Ishikawa (cell line): ENCODE results near the gene AUTS2.

Source experiments
- CEBPB ChIP-seq: IDR thresholded peaks from 2 replicates; pipeline ENCODE4 v1.6.1; 2012
- CREB1 ChIP-seq: IDR thresholded peaks from 2 replicates; pipeline ENCODE4 v1.6.1; 2012; ENCODE audit warnings: low read depth
- EGR1 ChIP-seq: IDR thresholded peaks from 2 replicates; pipeline ENCODE4 v1.6.1; 2012
- EP300 ChIP-seq: IDR thresholded peaks from 2 replicates; pipeline ENCODE4 v1.6.1; 2012; ENCODE audit warnings: borderline replicate concordance
- FOXM1 ChIP-seq: IDR thresholded peaks from 2 replicates; pipeline ENCODE4 v1.6.1; 2012; ENCODE audit warnings: low read depth, borderline replicate concordance
- NFIC ChIP-seq: IDR thresholded peaks from 2 replicates; pipeline ENCODE4 v1.6.1; 2012
- RAD21 ChIP-seq: IDR thresholded peaks from 2 replicates; pipeline ENCODE4 v1.6.1; 2012; ENCODE audit warnings: low read depth
- TAF1 ChIP-seq: IDR thresholded peaks from 2 replicates; pipeline ENCODE4 v1.6.1; 2012; ENCODE audit warnings: low read depth, mild to moderate bottlenecking
- TCF12 ChIP-seq: IDR thresholded peaks from 2 replicates; pipeline ENCODE4 v1.6.1; 2012; ENCODE audit warnings: low read depth
- TEAD4 ChIP-seq: IDR thresholded peaks from 2 replicates; pipeline ENCODE4 v1.6.1; 2012
- YY1 ChIP-seq: IDR thresholded peaks from 2 replicates; pipeline ENCODE4 v1.6.1; 2012; ENCODE audit warnings: low read depth
- ZBTB7A ChIP-seq: IDR thresholded peaks from 2 replicates; pipeline ENCODE4 v1.6.1; 2012; ENCODE audit warnings: low read depth
- TF ChIP-seq, protein P1 (sequence below): IDR thresholded peaks from 2 replicates; pipeline ENCODE4 v1.6.1; 2012
- TF ChIP-seq, protein P2 (sequence below): IDR thresholded peaks from 2 replicates; pipeline ENCODE4 v1.6.1; 2012; ENCODE audit warnings: low read depth, mild to moderate bottlenecking
- TF ChIP-seq, protein P3 (sequence below): IDR thresholded peaks from 2 replicates; pipeline ENCODE4 v1.6.1; 2012

AUTS2 gene

DNA sequence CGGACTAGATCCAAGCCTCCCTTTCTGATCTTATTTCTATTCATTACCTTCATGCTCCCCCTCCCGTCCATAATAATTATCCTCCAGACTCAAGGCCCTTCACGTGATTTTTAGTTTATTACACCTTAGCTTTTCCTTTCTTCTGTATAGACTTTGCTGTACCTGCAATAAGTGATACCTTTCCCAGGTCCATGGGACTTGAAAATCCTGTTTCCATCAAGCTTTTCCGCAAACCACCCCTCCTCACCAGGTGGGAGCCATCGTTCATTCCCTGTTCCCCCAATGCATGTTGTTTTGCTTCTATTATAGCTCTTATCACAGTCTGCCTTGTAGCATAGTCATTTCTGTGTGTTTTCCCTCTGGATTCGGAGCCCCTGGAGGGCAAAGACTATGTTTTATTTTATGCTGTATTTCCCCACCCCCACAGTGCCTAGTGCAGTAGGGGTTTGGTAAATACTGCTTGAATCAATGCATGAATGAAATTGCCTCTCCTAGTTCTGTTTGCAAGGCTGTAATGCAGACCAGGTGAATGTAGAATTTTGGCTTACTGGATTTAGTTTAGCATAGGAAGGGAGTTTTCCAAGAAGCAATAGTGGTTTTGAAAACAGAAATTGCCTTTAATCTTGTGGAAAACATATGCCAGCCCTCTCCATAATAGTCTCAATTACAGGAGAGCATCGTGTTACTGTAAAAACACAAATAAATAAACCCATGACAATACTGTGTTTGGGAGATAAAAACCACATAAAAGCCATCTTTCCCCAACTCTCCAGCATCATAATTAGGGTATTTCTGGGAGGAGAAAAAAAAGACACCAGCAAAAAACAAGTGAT is 213.4 kb downstream of the AUTS2 start:
- TF ChIP-seq FOXM1 (no peak), EP300 (no peak), YY1 (no peak), CEBPB (no peak), CREB1 (no peak), ZBTB7A (no peak), TCF12 (no peak), TAF1 (no peak), NFIC (no peak), RAD21 (no peak)
- TF ChIP-seq, protein P1, sequence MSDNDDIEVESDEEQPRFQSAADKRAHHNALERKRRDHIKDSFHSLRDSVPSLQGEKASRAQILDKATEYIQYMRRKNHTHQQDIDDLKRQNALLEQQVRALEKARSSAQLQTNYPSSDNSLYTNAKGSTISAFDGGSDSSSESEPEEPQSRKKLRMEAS = no peak
- TF ChIP-seq, protein P2, sequence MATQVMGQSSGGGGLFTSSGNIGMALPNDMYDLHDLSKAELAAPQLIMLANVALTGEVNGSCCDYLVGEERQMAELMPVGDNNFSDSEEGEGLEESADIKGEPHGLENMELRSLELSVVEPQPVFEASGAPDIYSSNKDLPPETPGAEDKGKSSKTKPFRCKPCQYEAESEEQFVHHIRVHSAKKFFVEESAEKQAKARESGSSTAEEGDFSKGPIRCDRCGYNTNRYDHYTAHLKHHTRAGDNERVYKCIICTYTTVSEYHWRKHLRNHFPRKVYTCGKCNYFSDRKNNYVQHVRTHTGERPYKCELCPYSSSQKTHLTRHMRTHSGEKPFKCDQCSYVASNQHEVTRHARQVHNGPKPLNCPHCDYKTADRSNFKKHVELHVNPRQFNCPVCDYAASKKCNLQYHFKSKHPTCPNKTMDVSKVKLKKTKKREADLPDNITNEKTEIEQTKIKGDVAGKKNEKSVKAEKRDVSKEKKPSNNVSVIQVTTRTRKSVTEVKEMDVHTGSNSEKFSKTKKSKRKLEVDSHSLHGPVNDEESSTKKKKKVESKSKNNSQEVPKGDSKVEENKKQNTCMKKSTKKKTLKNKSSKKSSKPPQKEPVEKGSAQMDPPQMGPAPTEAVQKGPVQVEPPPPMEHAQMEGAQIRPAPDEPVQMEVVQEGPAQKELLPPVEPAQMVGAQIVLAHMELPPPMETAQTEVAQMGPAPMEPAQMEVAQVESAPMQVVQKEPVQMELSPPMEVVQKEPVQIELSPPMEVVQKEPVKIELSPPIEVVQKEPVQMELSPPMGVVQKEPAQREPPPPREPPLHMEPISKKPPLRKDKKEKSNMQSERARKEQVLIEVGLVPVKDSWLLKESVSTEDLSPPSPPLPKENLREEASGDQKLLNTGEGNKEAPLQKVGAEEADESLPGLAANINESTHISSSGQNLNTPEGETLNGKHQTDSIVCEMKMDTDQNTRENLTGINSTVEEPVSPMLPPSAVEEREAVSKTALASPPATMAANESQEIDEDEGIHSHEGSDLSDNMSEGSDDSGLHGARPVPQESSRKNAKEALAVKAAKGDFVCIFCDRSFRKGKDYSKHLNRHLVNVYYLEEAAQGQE = no peak

GRCh38 chr7:69812756-69813155 is 214.5 kb downstream of the AUTS2 start:
- TF ChIP-seq CEBPB (no peak), TAF1 (no peak), NFIC (no peak), FOXM1 (no peak), RAD21 (no peak), EGR1 (no peak), YY1 (no peak), CREB1 (no peak), TCF12 (no peak), TEAD4 (no peak), EP300 (no peak)
- TF ChIP-seq, protein P3, sequence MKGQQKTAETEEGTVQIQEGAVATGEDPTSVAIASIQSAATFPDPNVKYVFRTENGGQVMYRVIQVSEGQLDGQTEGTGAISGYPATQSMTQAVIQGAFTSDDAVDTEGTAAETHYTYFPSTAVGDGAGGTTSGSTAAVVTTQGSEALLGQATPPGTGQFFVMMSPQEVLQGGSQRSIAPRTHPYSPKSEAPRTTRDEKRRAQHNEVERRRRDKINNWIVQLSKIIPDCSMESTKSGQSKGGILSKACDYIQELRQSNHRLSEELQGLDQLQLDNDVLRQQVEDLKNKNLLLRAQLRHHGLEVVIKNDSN = no peak
- TF ChIP-seq, protein P1 = no peak
- TF ChIP-seq, protein P2 = no peak

GRCh38 chr7:69813637-69814240 is 215.5 kb downstream of the AUTS2 start:
- no peak for TF ChIP-seq ZBTB7A
- TF ChIP-seq NFIC = no peak
- no peak for TF ChIP-seq CREB1

DNA sequence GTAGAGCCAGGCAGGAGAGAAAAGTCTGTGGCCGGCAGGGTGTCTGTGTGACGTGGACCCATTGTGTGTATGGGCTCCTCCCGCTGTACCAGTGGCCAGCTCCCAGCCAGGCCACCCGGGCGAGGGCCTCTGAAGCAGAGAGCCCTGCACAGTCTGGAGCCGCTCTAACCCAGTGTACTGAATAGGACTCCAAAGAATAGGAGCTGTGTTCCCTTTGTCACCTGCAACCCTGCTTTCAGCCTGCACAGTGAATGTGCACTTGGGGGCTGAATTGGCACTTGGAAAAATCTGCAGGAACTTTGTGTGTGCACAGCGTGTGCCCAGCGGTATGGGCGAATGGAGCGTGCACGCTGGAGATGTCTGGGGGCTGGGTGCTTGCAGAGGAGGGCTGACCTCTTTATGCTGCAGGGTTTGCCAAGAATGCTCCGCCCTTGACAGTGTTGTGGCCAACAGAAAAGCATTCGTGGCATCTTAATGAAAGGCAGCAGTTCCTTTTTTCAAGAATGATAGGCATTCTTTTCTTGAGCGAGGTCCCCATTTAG is 216.2 kb downstream of the AUTS2 start:
- TF ChIP-seq NFIC = no peak
- TF ChIP-seq TAF1 = no peak
- TF ChIP-seq EP300 = no peak
- TF ChIP-seq ZBTB7A = no peak
- TF ChIP-seq YY1 = no peak
- TF ChIP-seq CREB1 = no peak
- TF ChIP-seq, protein P1 = no peak
- no peak for TF ChIP-seq TEAD4
- TF ChIP-seq, protein P2 = no peak
- TF ChIP-seq TCF12 = no peak
- no peak for TF ChIP-seq FOXM1
- TF ChIP-seq EGR1 = no peak
